Measurements from ENCODE around the gene UPK3A.
A peak's percentile ranks its signal among the peaks of the same experiment; 100 is the strongest.

The UPK3A gene

DNA sequence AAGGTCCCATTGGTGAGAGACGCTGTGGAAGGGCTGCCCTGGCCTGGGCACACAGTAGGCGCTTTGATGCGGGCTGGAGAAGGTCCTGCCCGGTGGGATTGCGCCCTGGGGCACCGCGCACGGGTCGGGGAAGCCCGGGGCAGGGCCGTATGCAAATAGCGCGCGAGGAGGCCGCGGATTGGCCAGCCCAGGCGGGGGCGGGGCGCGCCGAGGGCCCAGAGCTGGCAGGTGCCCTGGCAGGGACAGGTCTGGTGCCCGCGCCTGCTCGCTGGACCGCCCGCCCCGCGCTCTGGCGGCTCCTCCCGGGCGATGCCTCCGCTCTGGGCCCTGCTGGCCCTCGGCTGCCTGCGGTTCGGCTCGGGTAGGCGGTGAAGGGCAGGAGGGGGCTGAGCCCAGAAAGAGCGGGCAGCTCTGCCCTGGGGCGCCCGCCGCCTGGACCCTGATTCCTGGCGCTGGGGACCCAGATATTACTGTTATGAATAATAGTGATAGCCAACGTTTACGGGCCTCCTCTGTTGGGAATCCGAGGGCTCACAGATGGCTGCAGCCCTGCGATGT is at the start of gene UPK3A:
Gene UPK3A, plus strand, starts transcription at position 245 of the 558 bp plus-strand sequence. Its CDS starts 65 bp downstream, at position 310.
- Histone ChIP-seq H3K4me3 (no peak within 1 kb of the TSS), H3K27ac (no peak within 1 kb of the TSS)

DNA sequence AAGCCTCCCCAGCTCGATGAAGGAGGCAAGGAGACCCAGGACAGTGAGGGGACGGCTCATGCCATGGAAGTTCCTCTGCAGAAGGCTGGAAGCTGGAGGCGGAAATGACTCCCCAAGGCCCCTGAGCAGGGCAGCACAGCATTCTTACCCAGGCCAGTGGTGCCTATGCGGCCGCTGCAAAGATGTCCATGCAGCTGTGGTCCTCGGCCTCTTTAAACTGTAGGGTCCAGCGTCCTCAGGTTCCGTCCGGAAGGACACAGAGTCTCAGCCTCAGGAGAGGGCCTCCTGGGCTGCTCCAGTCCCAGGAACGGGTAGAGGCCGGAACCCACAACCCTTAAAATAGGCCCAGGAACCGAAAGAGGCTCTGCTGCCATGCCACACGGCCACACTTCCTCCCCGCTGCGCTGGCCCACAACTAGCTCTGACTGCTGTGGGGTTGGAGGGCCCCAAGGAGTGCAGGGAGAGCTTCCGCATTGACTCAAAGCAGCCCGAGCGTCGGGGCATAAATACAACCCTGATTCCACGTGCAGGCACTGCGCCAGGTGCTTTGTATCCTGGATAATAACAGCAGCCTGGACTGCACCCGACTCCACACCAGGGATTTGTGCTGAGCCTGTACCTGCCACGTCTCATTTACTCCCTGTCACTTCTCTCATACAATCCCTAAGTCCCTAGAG is 49.5 kb upstream of the UPK3A start:
- TF ChIP-seq Cebpa-rat (IDR thresholded peaks at IDR 0.05), result no peak
- peaks cover 97% of the 10 kb centered on the region for H3K4me1 ChIP-seq

More for the DNA sequence above, at the start of gene UPK3A:
- no peak for TF ChIP-seq Cebpa-rat (IDR thresholded peaks at IDR 0.05)
- Histone ChIP-seq H4K20me1 (no peaks in the 10 kb centered on the region), H3K36me3 (no peaks in the 10 kb centered on the region), H3K9ac (no peak within 1 kb of the TSS), H3K9me3 (no peaks in the 10 kb centered on the region), H3K27me3 (peaks cover 8% of the 10 kb centered on the region), H3K4me2 (peak within 1 kb of the TSS; percentile 55), H3K4me1 (peaks cover 35% of the 10 kb centered on the region)

DNA sequence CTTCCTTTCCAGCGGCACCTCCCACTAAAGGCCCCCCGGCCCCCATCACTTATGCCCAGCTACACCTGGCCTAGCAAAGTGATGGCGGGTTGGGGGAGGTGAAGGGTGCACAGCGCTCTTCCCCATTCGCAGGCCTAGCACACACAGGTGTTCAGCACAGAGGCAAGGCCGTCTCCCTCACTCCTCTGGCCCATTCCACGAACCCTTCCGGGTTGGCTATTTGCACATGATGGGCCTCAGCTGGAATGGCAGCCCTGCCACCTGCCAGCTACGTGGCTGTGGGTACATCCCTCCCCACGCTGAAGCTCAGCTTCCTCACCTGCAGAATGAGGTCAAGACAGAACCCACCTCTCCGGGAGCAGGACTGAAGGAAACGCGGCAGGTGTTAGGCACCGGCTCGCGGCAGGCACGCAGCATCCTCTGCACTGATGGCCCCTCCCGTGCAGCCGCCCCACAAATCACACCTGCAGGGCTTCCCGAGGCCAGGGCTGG is 48.9 kb upstream of the UPK3A start:
- H3K9me3 ChIP-seq, result no peaks in the 10 kb centered on the region
- H3K9ac ChIP-seq, result peak overlapping the region; percentile 72
- peaks cover 20% of the 10 kb centered on the region for H3K36me3 ChIP-seq
- peak overlapping the region; percentile 96 for H3K4me2 ChIP-seq
- no peak for TF ChIP-seq Cebpa-rat (IDR thresholded peaks at IDR 0.05)
- H3K4me3 ChIP-seq, result peak overlapping the region; percentile 60
- peaks cover 91% of the 10 kb centered on the region for H3K4me1 ChIP-seq
- no peaks in the 10 kb centered on the region for H3K27me3 ChIP-seq
- peaks cover 76% of the 10 kb centered on the region for H4K20me1 ChIP-seq
- peak overlapping the region; percentile 92 for H3K27ac ChIP-seq

More for the DNA sequence above, 49.5 kb upstream of the UPK3A start:
- no peaks in the 10 kb centered on the region for H3K9me3 ChIP-seq
- peak overlapping the region; percentile 96 for H3K4me2 ChIP-seq
- H3K27me3 ChIP-seq, result no peaks in the 10 kb centered on the region
- peak overlapping the region; percentile 60 for H3K4me3 ChIP-seq
- peaks cover 75% of the 10 kb centered on the region for H4K20me1 ChIP-seq
- peak overlapping the region; percentile 72 for H3K9ac ChIP-seq
- H3K36me3 ChIP-seq, result peaks cover 24% of the 10 kb centered on the region
- peak overlapping the region; percentile 92 for H3K27ac ChIP-seq

DNA sequence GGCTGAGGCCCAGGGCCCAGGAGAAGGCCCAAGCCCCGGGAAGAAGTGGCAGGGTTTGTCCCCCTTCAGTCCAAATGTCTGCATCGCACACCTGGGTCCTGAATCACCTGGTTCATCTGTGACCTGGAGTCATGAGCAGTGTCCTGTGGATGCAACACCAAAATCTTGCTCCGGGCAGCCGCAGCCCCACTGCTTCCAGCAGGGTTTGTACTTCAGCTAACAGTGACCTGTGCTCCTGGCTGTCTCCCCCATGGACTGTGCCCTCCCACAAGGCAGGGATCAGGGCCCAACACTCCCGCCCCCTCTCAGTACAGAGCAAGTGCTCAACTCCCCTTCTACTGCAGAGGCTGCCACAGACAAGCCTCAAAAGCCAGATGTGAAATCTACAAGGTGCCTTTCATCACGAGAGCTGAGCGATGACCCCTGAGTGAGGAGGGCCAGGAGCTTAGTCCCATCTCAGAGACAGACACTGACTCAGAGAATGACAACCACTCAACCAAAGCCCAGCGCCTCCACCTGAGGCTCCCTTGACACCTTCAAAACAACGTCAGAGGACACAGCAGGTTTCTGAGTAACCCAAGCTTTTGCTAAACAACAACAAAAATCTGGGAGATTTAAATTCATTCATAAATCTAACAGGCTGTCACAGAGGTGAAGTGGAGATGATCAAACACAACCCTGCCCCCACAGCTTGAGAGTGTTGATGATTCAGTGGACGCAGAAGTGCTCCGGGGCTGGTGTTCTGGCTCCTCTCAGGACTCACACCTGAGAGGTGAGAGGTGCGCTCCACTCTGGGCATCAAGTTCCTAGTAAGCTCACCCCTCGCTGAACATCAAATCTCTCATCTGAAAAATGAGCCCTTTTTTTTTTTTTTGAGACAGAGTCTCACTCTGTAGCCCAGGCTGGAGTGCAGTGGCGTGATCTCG is 47.4 kb upstream of the UPK3A start:
- H3K4me1 ChIP-seq, result peaks cover 90% of the 10 kb centered on the region
- H3K36me3 ChIP-seq, result peaks cover 20% of the 10 kb centered on the region
- TF ChIP-seq Cebpa-rat (IDR thresholded peaks at IDR 0.05), result no peak
- H3K4me3 ChIP-seq, result no peak overlapping the region
- peak overlapping the region; percentile 72 for H3K9ac ChIP-seq
- no peaks in the 10 kb centered on the region for H3K27me3 ChIP-seq
- peaks cover 68% of the 10 kb centered on the region for H4K20me1 ChIP-seq
- H3K9me3 ChIP-seq, result no peaks in the 10 kb centered on the region
- H3K4me2 ChIP-seq, result peak overlapping the region; percentile 96
- peak overlapping the region; percentile 92 for H3K27ac ChIP-seq

DNA sequence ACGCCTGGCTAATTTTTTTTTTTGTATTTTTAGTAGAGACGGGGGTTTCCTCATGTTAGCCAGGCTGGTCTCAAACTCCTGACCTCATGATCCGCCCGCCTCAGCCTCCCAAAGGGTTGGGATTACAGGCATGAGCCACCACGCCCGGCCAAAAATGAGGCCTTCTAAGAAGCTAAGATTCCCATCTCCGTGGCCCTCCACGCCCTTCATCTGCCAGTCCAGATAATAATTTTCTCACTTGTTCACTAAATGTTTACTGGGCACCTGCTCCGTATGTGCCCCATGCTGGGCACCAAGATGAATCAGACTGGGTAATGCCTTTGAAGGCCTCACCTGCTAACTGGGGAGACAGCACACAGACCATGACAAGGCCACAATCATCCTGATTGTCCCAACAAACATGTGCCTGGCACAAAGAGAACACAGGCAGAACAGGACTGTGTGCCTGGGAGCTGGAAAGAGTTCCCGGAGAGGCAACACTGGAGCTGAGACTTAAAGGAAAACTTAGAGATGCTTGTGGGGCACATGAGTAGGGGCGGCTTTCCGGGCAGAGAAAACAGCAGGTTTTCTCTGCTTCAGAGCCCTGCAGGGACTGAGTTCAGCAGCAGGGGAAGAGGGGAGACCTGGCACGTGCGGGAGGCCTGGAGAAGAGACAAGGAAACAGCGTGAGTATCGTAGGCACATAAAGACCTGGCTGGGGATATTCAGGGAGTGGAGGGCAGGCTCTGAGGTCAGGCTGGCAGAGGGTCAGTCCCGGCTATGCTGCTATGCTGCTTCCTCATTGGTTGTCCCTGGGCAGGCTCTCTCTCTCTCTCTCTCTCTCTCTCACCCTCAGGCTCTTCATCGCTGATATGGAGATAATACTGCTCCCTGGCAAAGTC is 46.4 kb upstream of the UPK3A start:
- no peaks in the 10 kb centered on the region for H3K9me3 ChIP-seq
- TF ChIP-seq Cebpa-rat (IDR thresholded peaks at IDR 0.05), result no peak
- peak overlapping the region; percentile 96 for H3K4me2 ChIP-seq
- H3K27ac ChIP-seq, result peak overlapping the region; percentile 42
- peaks cover 60% of the 10 kb centered on the region for H4K20me1 ChIP-seq
- peaks cover 85% of the 10 kb centered on the region for H3K4me1 ChIP-seq
- 0 out of 2 replicates have a peak overlapping the region, but pooled peaks have one; percentile 8 for H3K4me3 ChIP-seq
- H3K27me3 ChIP-seq, result no peaks in the 10 kb centered on the region
- peak overlapping the region; percentile 72; the same call in 1 of the 2 replicates for H3K9ac ChIP-seq
- H3K36me3 ChIP-seq, result peaks cover 20% of the 10 kb centered on the region

DNA sequence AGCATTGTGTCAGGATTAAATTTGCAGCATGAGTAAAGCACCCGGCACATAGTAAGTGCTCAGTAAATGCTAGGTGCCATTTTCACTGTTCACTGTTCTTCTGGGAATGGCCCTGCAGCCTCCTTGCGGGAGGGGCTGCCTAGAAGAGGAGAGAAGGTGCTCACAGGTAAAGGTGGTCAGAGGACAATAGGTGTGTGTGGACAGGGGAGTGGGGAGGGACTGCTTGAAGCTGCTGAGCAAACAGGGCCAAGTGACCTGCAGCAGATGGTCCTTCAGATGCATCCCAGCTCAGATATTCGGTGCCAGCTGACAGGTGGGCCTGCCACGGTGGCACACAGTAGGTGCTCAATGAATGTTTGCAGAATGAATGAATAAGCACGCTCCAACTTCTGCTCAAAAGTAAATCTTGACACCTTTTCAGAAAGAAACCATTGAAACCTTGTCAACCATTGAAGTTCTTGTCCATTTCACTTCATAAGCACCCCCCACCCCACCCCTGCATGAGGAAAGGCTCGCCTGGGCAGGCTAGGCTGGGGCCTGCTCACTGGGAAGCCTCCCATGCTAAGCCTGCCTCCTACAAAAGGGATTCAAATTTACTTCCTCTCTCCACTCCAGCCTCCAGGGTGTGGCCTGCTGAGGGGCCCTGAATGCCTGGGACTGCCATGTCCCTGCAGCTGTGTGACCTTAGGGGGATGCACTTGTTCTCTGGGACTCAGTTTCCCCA is 45.6 kb upstream of the UPK3A start:
- Histone ChIP-seq H3K9me3 (no peaks in the 10 kb centered on the region), H3K4me3 (peak overlapping the region; percentile 89), H4K20me1 (peaks cover 52% of the 10 kb centered on the region), H3K36me3 (peaks cover 20% of the 10 kb centered on the region), H3K27me3 (no peaks in the 10 kb centered on the region), H3K9ac (peak overlapping the region; percentile 86; the same call in 1 of the 2 replicates), H3K27ac (peak overlapping the region; percentile 80; the same call in 1 of the 2 replicates), H3K4me2 (peak overlapping the region; percentile 96), H3K4me1 (peaks cover 77% of the 10 kb centered on the region)
- TF ChIP-seq Cebpa-rat (IDR thresholded peaks at IDR 0.05), result no peak

DNA sequence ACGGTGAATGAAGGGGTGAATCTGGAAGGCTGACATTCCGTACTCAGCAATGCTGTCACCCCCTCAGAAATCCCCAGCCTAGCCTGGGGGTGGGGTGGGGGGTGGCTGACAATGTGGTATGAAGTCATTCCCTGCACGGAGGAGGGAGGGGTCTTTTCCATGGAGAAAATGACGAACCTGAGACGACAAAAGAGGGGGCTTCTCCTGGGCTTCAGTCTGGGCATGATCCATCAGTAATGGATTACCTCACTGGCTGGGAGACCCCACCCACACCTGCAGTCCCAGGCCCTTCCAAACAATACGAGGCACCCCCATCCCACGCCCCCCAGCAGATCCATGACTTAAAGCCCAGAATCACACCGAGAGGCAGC is 45.1 kb upstream of the UPK3A start:
- no peaks in the 10 kb centered on the region for H3K27me3 ChIP-seq
- peak overlapping the region; percentile 96 for H3K4me2 ChIP-seq
- H3K27ac ChIP-seq, result peak overlapping the region; percentile 80
- peaks cover 49% of the 10 kb centered on the region for H4K20me1 ChIP-seq
- peak overlapping the region; percentile 89 for H3K4me3 ChIP-seq
- no peak for TF ChIP-seq Cebpa-rat (IDR thresholded peaks at IDR 0.05)
- H3K36me3 ChIP-seq, result peaks cover 20% of the 10 kb centered on the region
- peaks cover 72% of the 10 kb centered on the region for H3K4me1 ChIP-seq
- peak overlapping the region; percentile 86 for H3K9ac ChIP-seq
- H3K9me3 ChIP-seq, result no peaks in the 10 kb centered on the region

DNA sequence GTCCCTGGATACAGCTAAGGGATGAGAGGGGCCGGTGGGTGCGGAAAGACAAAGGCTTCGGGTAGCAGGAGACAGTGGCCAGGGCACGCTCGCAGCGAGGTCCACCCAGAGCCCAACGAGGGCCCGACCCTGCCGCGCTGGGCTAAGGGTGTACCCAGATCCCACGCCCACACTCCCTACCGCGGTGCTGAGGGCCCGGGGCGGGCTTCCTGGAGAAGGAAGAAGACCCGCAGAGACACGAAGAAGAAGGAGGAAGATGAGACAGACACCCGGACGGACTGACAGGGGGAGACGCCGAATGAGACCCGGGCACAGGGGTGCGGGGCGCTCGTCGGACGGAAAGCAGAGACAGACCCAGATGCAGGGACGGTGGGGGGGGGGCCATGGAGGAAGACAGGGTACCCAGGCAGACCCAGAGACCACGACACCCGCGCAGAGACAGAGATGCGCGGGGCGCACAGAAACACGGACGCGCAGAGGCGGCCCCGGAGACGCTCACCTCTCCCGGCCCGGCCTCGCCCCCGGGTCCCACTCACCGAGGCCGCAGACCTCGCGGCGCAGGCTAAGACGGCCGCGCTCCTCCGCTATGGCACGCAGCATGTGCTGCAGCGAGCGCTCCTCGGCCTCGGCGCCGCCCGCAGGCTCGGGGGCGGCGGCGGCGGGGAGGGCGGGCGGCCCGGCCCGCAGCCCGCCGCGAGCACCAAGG is 44.5 kb upstream of the UPK3A start:
- Histone ChIP-seq H3K9ac (peak overlapping the region; percentile 86), H3K9me3 (no peaks in the 10 kb centered on the region), H3K4me3 (peak overlapping the region; percentile 89)

More for the DNA sequence above, 44.5 kb upstream of the UPK3A start:
- TF ChIP-seq Cebpa-rat (IDR thresholded peaks at IDR 0.05), result no peak
- H3K4me2 ChIP-seq, result peak overlapping the region; percentile 96
- H3K27me3 ChIP-seq, result no peaks in the 10 kb centered on the region
- H4K20me1 ChIP-seq, result peaks cover 49% of the 10 kb centered on the region
- peaks cover 20% of the 10 kb centered on the region for H3K36me3 ChIP-seq
- H3K27ac ChIP-seq, result peak overlapping the region; percentile 80
- peaks cover 66% of the 10 kb centered on the region for H3K4me1 ChIP-seq
